GM23248 (cell line): ENCODE data around the gene DIP2C.

Experiments
- EZH2 ChIP-seq: fragments of 200-600 bp; sonication (generic); IDR thresholded peaks from 2 replicates; pipeline ENCODE4 v1.6.1; 2018; ENCODE audit warnings: antibody characterized with exemption, mild to moderate bottlenecking; ENCODE audit not compliant: insufficient read depth, poor library complexity, severe bottlenecking
- EZH2phosphoT487 ChIP-seq: fragments of 200-600 bp; sonication (generic); IDR thresholded peaks from 2 replicates; pipeline ENCODE4 v1.6.1; 2018; ENCODE audit warnings: antibody characterized with exemption, moderate library complexity, mild to moderate bottlenecking, low read depth; ENCODE audit not compliant: insufficient read depth

GRCh38 chr10:421170-421569 lies 268.3 kb downstream of the DIP2C start:
- TF ChIP-seq EZH2phosphoT487, result no peak
- no peak for TF ChIP-seq EZH2
